GM18951 (cell line): ENCODE results near the gene ARHGAP21.

ENCODE experiments used
- POLR2A ChIP-seq: IDR thresholded peaks from 4 replicates; pipeline ENCODE4 v1.6.1; 2011; ENCODE audit warnings: mild to moderate bottlenecking; ENCODE audit not compliant: insufficient read length, insufficient read depth; ENCODE audit errors: extremely low read depth
- in situ Hi-C: fragments of 300-500 bp; cut with MboI; formaldehyde crosslinking; loops from one replicate; pipeline ENCODE4 v1.12.0; 2022; ENCODE audit warnings: low sequenced_read_pairs, mixed read lengths, inconsistent platforms; ENCODE audit not compliant: unreplicated experiment

ARHGAP21 gene

GRCh38 chr10:24561453-24561852 is 162.2 kb downstream of the ARHGAP21 start:
- in situ Hi-C loops: no loop called here
- no peak for TF ChIP-seq POLR2A

GRCh38 chr10:24556750-24557742 is 166.6 kb downstream of the ARHGAP21 start:
- no peak for TF ChIP-seq POLR2A
- in situ Hi-C loops: no loop called here

GRCh38 chr10:24556126-24556749 is 167.4 kb downstream of the ARHGAP21 start:
- TF ChIP-seq POLR2A: no peak
- in situ Hi-C loops: no loop called here

- in situ Hi-C loops: no loop called here
- no peak for TF ChIP-seq POLR2A
These were observed 169.7 kb downstream of the ARHGAP21 start for GRCh38 chr10:24554036-24554435.

- in situ Hi-C loops: no loop called here
- TF ChIP-seq POLR2A: no peak
These were observed 170.6 kb downstream of the ARHGAP21 start for GRCh38 chr10:24553051-24553612.

- no peak for TF ChIP-seq POLR2A
- in situ Hi-C loops: no loop called here
These were observed 171.2 kb downstream of the ARHGAP21 start for GRCh38 chr10:24552346-24553016.

GRCh38 chr10:24551161-24551560 is 172.5 kb downstream of the ARHGAP21 start:
- in situ Hi-C loops: no loop called here
- TF ChIP-seq POLR2A: no peak

- TF ChIP-seq POLR2A: no peak
- in situ Hi-C loops: no loop called here
These were observed 173.0 kb downstream of the ARHGAP21 start for GRCh38 chr10:24550680-24551079.

- no peak for TF ChIP-seq POLR2A
- in situ Hi-C loops: no loop called here
These were observed 178.1 kb downstream of the ARHGAP21 start for GRCh38 chr10:24545585-24545984.

GRCh38 chr10:24544776-24545175 is 178.9 kb downstream of the ARHGAP21 start:
- in situ Hi-C loops: no loop called here
- TF ChIP-seq POLR2A: no peak

- TF ChIP-seq POLR2A: no peak
These were observed 181.1 kb downstream of the ARHGAP21 start for GRCh38 chr10:24542314-24543270.

GRCh38 chr10:24541239-24541753 is 182.4 kb downstream of the ARHGAP21 start:
- in situ Hi-C loops: no loop called here
- no peak for TF ChIP-seq POLR2A

More at GRCh38 chr10:24542314-24543270, 181.1 kb downstream of the ARHGAP21 start:
- in situ Hi-C loops: no loop called here
